Frontal cortex (tissue), 4 donors: ENCODE results near the gene CELSR3. TPM values are rescaled to one million over a fixed set of nuclear protein-coding genes. Genes with fewer than 3 reads are reported as not detected.
A peak's percentile ranks its signal among the peaks of the same experiment; 100 is the strongest.

Experiments
- DNase-seq, 2 donors: peaks; one replicate each; pipeline ENCODE4 v3.0.0; 2012; ENCODE audit warnings: low spot score in 2 of 2
- FAIRE-seq: peaks from 2 replicates; lab custom pipeline; 2012; peaks lifted over from hg19 to GRCh38; lab: Jason Lieb, UNC
- total RNA-seq: library from RNA; depleted of rRNA; stranded (reverse); fragments of >200 nt; gene quantifications from one replicate; pipeline ENCODE4 v1.2.3, GENCODE V29; 2014
- donor health status: control.
- donor health status: control.
- donor health status: control.

CELSR3 gene
- total RNA-seq = 27.7 TPM

DNA sequence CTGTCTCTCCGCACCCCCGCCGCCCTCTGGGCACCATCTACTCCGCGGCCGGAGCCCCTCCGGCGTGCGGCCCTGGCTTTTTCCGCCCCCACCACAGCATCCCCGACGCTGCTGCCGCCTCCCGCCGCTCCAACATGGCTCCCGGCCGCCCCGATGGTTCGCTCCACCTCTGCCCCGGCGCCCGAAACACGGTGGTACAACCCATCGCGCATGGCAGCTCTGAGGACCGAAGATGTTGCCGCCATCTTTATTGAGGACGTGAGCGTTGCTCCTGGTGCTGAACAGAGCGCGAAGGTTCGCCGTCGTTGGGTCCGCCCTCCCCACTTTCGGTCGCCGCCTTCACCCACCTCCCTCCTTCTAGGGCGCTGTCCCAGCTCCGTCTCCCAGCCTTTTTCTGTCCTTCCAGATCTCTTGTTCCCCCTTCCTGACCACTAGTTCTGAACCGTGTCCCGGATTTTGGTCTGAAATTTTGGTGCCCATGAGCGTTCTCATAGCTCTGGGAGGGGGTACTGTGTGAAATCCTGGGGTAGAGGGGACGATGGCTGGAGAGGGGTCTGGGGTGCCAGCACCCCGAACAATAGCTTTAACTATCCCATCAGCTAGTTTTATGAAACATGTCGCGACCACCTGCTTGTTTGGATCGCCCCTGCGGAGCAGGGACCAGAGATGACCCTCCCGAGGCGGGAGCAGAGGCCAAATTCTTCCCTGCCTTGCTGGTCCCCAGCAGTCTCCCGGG is at the start of gene CELSR3:
TSS of gene CELSR3 (minus strand) at position 134 of the 736 bp plus-strand sequence. CDS start 252 bp downstream, outside the sequence.
- no peak for FAIRE-seq
- peak; percentile 72 to 85 for DNase-seq

DNA sequence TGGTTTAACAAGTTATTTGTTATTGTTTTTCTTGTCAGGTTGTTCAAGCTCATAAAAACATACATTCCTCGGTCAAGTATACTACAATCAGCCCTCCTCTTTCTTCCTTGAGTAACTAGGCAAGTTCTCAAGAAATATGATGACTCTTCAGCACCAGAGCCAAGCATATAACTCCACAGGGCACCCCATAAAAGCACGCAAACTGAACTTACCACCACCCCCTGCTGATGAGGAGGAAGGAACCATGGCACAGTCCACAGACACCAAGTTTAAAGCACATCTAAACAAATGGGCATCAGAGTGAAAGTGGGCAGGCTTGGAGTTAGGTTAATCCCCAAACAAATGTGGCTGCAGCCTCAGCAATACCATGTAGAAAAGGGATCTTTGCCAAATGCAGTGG is 49.0 kb upstream of the CELSR3 start:
- no peak for FAIRE-seq
- DNase-seq = no peak

DNA sequence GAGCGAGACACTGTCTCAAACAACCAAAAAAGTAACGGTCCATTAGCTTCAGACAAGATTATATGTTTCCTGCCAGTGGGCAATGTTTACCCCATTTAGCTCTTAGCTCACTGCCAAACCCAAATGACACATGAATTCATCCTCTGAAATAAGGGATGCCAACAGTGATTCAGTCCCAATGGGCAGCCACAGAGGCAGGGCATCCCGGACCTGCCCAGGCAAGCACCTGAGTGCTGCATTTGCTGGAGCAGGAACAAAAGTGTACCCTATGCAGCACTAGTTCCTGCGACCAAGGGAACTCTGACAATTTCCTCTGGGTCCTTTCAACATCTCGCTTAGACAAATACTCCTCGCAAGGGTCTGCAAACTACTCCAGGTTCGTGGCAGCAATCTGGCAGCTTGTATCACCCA is 46.4 kb upstream of the CELSR3 start:
- FAIRE-seq = no peak
- DNase-seq = no peak

GRCh38 chr3:48708481-48708889 is 45.8 kb upstream of the CELSR3 start:
- DNase-seq (no peak), FAIRE-seq (no peak)

- FAIRE-seq (no peak), DNase-seq (no peak)
These were observed 44.5 kb upstream of the CELSR3 start for GRCh38 chr3:48707157-48707556.

GRCh38 chr3:48702320-48702920 is 39.7 kb upstream of the CELSR3 start:
- FAIRE-seq (no peak), DNase-seq (no peak)

DNA sequence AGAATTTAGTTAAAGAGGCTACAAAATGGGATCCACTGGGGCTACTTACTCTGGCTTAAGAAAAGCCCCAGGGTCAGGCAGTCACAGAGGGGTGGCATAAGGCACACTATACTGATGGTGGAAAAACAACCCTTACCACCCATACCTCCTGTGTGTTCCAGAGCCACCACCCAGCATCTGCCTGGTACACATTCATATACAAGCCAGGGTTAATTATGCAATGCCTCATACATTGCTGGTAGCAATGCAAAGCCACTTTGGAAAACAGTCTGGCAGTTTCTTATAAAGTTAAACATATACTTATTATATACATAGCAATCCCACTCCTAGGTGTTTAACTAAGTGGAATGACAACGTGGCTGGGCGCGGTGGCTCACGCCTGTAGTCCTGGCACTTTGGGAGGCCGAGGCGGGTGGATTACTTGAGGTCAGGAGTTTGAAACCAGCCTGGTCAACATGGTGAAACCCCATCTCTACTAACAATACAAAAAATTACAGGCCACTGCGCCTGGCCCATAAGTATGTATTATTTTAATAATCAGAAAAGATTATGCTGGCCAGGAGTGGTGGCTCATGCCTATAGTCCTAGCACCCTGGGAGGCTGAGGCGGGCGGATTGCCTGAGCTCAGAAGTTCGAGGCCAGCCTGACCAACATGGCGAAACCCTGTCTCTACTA is 38.2 kb upstream of the CELSR3 start:
- FAIRE-seq (no peak), DNase-seq (no peak)

GRCh38 chr3:48698891-48699290 is 36.2 kb upstream of the CELSR3 start:
- no peak for FAIRE-seq
- no peak for DNase-seq

- DNase-seq (no peak), FAIRE-seq (no peak)
These were observed 35.3 kb upstream of the CELSR3 start for GRCh38 chr3:48697952-48698351.

DNA sequence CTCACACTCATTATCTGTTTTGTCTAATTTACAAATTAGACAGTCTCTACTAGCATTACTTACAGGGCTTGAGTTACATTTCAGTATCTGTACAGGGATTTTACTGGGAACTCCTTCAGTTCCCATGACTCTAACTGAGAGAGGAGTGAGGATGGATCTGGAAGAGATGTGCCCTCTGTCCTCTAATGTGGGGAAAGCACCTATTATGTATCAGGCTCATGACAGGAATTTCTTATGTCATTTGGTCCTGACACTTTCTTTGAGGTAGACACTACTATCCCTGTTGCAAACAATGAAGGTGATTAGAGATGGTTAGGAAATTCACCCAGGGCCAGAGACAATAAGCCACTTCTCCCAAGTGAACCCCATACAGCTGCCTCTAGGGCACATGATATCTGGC is 33.9 kb upstream of the CELSR3 start:
- FAIRE-seq (no peak), DNase-seq (no peak)

DNA sequence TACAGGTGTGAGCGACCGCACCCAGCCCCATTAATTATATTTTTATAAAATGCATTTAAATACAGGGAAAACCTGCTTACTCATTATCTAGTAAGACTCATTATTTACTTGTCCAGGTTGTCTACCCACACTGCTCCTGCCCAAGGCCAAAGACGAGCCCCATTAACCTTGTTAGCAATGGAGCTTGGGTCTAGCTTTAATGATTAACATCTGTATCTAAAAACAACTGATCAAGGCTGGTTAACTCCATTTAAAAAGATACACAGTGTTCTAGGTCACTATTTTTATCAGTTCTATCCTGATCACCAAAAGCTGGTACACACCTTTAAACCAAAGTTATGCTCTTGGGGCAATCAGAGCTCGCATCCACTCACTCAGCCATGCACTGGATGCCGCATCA is 33.5 kb upstream of the CELSR3 start:
- DNase-seq (no peak), FAIRE-seq (no peak)

- no peak for FAIRE-seq
- no peak for DNase-seq
These were observed 32.7 kb upstream of the CELSR3 start for GRCh38 chr3:48695393-48695753.

DNA sequence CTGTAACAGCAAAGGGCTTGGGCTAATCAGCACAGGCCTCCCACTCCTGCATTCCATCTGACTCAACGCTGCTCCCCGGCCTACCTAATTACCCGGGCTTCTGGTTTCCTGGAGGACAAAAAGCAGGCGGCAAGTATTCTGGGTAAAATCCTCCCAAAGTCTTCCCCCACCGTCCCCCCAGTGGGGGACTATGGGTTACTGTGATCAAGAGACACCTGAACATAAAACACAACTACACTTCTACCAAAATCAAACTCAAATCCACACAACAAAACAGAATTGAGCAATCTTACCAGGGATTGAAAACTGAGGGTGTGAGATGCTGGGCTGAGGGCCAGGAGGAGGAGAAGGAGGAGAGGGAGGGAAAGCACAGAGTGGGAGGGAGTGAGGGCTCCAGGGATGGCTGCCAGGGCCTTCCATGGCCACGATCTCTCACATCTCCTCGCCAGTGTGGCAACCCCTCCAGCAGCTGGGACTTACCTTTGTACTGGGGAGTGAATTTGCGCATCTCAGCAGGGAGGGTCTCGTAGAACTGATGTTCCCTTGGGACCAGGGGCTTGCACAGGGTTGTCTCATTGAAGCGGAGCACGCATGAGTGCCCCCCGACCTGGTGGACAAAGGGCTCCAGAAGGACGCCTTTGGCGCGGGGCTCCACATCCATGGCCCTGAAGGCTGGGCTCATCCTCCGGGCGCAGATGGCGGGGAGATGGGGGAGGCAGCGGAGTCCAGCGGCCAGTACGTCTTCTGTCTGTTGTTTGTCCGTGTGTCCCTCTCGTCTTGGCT is 32.1 kb upstream of the CELSR3 start:
- no peak for FAIRE-seq

GRCh38 chr3:48693826-48694225 is 31.1 kb upstream of the CELSR3 start:
- no peak for DNase-seq
- no peak for FAIRE-seq

More for the DNA sequence above, 32.1 kb upstream of the CELSR3 start:
- DNase-seq = peak in 1 of 2 donors; percentile 60

GRCh38 chr3:48692551-48692950 is 29.9 kb upstream of the CELSR3 start:
- no peak for FAIRE-seq

GRCh38 chr3:48690846-48691458 is 28.3 kb upstream of the CELSR3 start:
- FAIRE-seq (no peak), DNase-seq (no peak)

More at GRCh38 chr3:48692551-48692950, 29.9 kb upstream of the CELSR3 start:
- DNase-seq = no peak

DNA sequence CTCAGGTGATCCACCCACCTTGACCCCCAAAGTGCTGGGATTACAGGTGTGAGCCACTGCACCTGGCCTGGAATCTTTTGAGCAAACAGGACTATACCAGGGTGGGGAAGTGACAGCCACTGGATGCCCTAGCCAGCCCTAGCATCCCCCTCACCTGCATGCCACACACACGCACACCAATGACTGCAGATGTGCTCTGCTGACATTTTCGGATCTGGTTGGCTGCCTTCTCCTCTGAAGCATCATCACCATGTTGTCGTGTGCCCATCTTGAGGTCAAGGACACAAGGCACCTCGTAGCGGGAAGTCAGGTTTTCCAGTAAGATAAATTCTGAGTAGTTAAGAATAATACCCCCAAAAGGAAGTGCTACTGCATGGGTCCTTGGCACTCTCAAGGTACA is 26.7 kb upstream of the CELSR3 start:
- DNase-seq (no peak), FAIRE-seq (no peak)

- FAIRE-seq (no peak), DNase-seq (no peak)
These were observed 26.0 kb upstream of the CELSR3 start for GRCh38 chr3:48688737-48689075.

- DNase-seq (no peak), FAIRE-seq (no peak)
These were observed 25.5 kb upstream of the CELSR3 start for GRCh38 chr3:48688032-48688736.
